H9 (cell line): ENCODE measurements around the gene GLMP. TPM values are rescaled to one million over a fixed set of nuclear protein-coding genes. Genes with fewer than 3 reads are reported as not detected.

Source experiments
- DNase-seq: peaks from one replicate; pipeline ENCODE4 v3.0.0-alpha.2; 2017
- H2AFZ ChIP-seq: one replicate; pipeline ENCODE4 v1.6.1; 2013; ENCODE audit warnings: mild to moderate bottlenecking, low read length, control low read depth, moderate library complexity
- H2AK5ac ChIP-seq: 2 replicates; pipeline ENCODE4 v1.6.1; 2013; ENCODE audit warnings: low read length, control low read depth, mixed read lengths; ENCODE audit not compliant: insufficient read length
- H2BK120ac ChIP-seq: one replicate; pipeline ENCODE4 v1.6.1; 2013; ENCODE audit warnings: low read depth, mild to moderate bottlenecking, low read length, control low read depth, inconsistent platforms; ENCODE audit not compliant: poor library complexity, severe bottlenecking
- H2BK12ac ChIP-seq: 2 replicates; pipeline ENCODE4 v1.6.1; 2013; ENCODE audit warnings: low read length, control low read depth, mixed read lengths, low read depth; ENCODE audit not compliant: insufficient read length
- H2BK15ac ChIP-seq: 2 replicates; pipeline ENCODE4 v1.6.1; 2013; ENCODE audit warnings: low read depth, low read length, control low read depth
- H2BK20ac ChIP-seq: one replicate; pipeline ENCODE4 v1.6.1; 2013; ENCODE audit warnings: low read depth, mild to moderate bottlenecking, low read length, control low read depth, inconsistent platforms; ENCODE audit not compliant: poor library complexity, severe bottlenecking
- H2BK5ac ChIP-seq: 2 replicates; pipeline ENCODE4 v1.6.1; 2013; ENCODE audit warnings: low read length, control low read depth, mixed read lengths; ENCODE audit not compliant: insufficient read length
- H3K14ac ChIP-seq: 2 replicates; pipeline ENCODE4 v1.6.1; 2013; ENCODE audit warnings: low read length, control low read depth; ENCODE audit not compliant: insufficient read depth
- H3K18ac ChIP-seq: 2 replicates; pipeline ENCODE4 v1.6.1; 2013; ENCODE audit warnings: low read depth, mild to moderate bottlenecking, mixed read lengths, low read length, control low read depth; ENCODE audit not compliant: insufficient read length
- H3K23ac ChIP-seq: 2 replicates; pipeline ENCODE4 v1.6.1; 2013; ENCODE audit warnings: low read length, control low read depth, mixed read lengths, low read depth; ENCODE audit not compliant: insufficient read length
- H3K23me2 ChIP-seq: 2 replicates; pipeline ENCODE4 v1.6.1; 2013; ENCODE audit warnings: low read depth, mild to moderate bottlenecking, mixed read lengths, low read length, control low read depth; ENCODE audit not compliant: insufficient read length, poor library complexity, severe bottlenecking
- H3K27ac ChIP-seq: 2 replicates; pipeline ENCODE4 v1.5.1; 2013; ENCODE audit warnings: low read length, control low read depth, mixed read lengths, low read depth; ENCODE audit not compliant: insufficient read length
- H3K27me3 ChIP-seq: 2 replicates; pipeline ENCODE4 v1.6.1; 2013; ENCODE audit warnings: low read length, control low read depth, inconsistent platforms; ENCODE audit not compliant: insufficient read depth
- H3K4ac ChIP-seq: 2 replicates; pipeline ENCODE4 v1.6.1; 2013; ENCODE audit warnings: low read depth, mild to moderate bottlenecking, control low read depth, inconsistent platforms, low read length, moderate library complexity
- H3K4me1 ChIP-seq: 2 replicates; pipeline ENCODE4 v1.6.1; 2013; ENCODE audit warnings: low read length, control low read depth, inconsistent platforms; ENCODE audit not compliant: insufficient read depth
- H3K4me2 ChIP-seq: 2 replicates; pipeline ENCODE4 v1.6.1; 2013; ENCODE audit warnings: low read length, control low read depth, mixed read lengths; ENCODE audit not compliant: insufficient read length, insufficient read depth
- H3K56ac ChIP-seq: 2 replicates; pipeline ENCODE4 v1.6.1; 2013; ENCODE audit warnings: low read depth, mild to moderate bottlenecking, mixed read lengths, low read length, control low read depth; ENCODE audit not compliant: insufficient read length
- H3K79me1 ChIP-seq: 2 replicates; pipeline ENCODE4 v1.6.1; 2013; ENCODE audit warnings: low read depth, mild to moderate bottlenecking, moderate library complexity, low read length, control low read depth, inconsistent platforms; ENCODE audit not compliant: insufficient read depth, poor library complexity, severe bottlenecking
- H3K79me2 ChIP-seq: 2 replicates; pipeline ENCODE4 v1.6.1; 2013; ENCODE audit warnings: low read length, control low read depth, inconsistent platforms; ENCODE audit not compliant: insufficient read depth
- H3K9ac ChIP-seq: 2 replicates; pipeline ENCODE4 v1.6.1; 2013; ENCODE audit warnings: low read length, control low read depth, mixed read lengths; ENCODE audit not compliant: insufficient read length; ENCODE audit errors: extremely low read depth
- H3K9me3 ChIP-seq: one replicate; pipeline ENCODE4 v1.6.1; 2013; ENCODE audit warnings: low read depth, low read length, inconsistent platforms; ENCODE audit not compliant: control insufficient read depth
- H3T11ph ChIP-seq: one replicate; pipeline ENCODE4 v1.6.1; 2013; ENCODE audit warnings: mild to moderate bottlenecking, low read length, control low read depth, inconsistent platforms
- H4K20me1 ChIP-seq: one replicate; pipeline ENCODE4 v1.6.1; 2013; ENCODE audit not compliant: control insufficient read depth, insufficient read length, insufficient read depth
- H4K5ac ChIP-seq: 2 replicates; pipeline ENCODE4 v1.6.1; 2013; ENCODE audit warnings: low read depth, mild to moderate bottlenecking, mixed read lengths, low read length, control low read depth; ENCODE audit not compliant: insufficient read length
- H4K8ac ChIP-seq: replicated peaks from 2 replicates; pipeline ENCODE4 v1.6.1; 2013; ENCODE audit warnings: low read length, control low read depth, mixed read lengths, low read depth; ENCODE audit not compliant: insufficient read length
- H4K91ac ChIP-seq: 2 replicates; pipeline ENCODE4 v1.6.1; 2013; ENCODE audit warnings: low read depth, mild to moderate bottlenecking, moderate library complexity, mixed read lengths, low read length, control low read depth; ENCODE audit not compliant: insufficient read length
- H3K27ac Mint-ChIP-seq, 3 experiments: 2 replicates in 2 of 3; 3 replicates in 1 of 3; pipeline ENCODE4 v1.8.0; 2020 to 2021; ENCODE audit warnings: mixed read lengths in 3 of 3, mild to moderate bottlenecking in 1 of 3, moderate library complexity in 1 of 3
- H3K27me3 Mint-ChIP-seq: 2 replicates; pipeline ENCODE4 v1.8.0; 2021; ENCODE audit warnings: low read depth, mild to moderate bottlenecking, moderate library complexity, mixed read lengths
- H3K36me3 Mint-ChIP-seq, 3 experiments: 2 replicates in 2 of 3; 3 replicates in 1 of 3; pipeline ENCODE4 v1.8.0; 2020 to 2021; ENCODE audit warnings: low read depth in 3 of 3, mixed read lengths in 3 of 3; ENCODE audit not compliant: insufficient read depth in 1 of 3
- H3K4me1 Mint-ChIP-seq, 2 experiments: 2 replicates each; pipeline ENCODE4 v1.8.0; 2020; ENCODE audit warnings: mixed read lengths in 2 of 2
- H3K4me3 Mint-ChIP-seq, 2 experiments: 2 replicates in 1 of 2; 3 replicates in 1 of 2; pipeline ENCODE4 v1.8.0; 2020 to 2021; ENCODE audit warnings: mild to moderate bottlenecking in 2 of 2, mixed read lengths in 2 of 2, moderate library complexity in 1 of 2
- H3K9me3 Mint-ChIP-seq, 2 experiments: 2 replicates in 1 of 2; 3 replicates in 1 of 2; pipeline ENCODE4 v1.8.0; 2020; ENCODE audit warnings: mild to moderate bottlenecking in 2 of 2, mixed read lengths in 2 of 2, moderate library complexity in 1 of 2
- CTCF ChIP-seq: fragments of 200-600 bp; sonication (generic); conservative IDR thresholded peaks from 3 replicates; pipeline ENCODE4 v1.8.0; 2021; ENCODE audit warnings: antibody characterized with exemption, mild to moderate bottlenecking
- WGBS: extraction: QIAGEN DNeasy Blood & Tissue Kit; methylation state at CpG from one replicate; pipeline ENCODE4 v1.1.7; 2013; ENCODE audit warnings: missing lambda C conversion rate, low lambda C conversion rate, mixed read lengths; ENCODE audit not compliant: insufficient read length; ENCODE audit errors: extremely low coverage; 5-methylcytosine and 5-hydroxymethylcytosine counted together
- total RNA-seq: library from RNA; stranded (reverse); gene quantifications from 2 replicates; pipeline ENCODE4 v1.2.1, GENCODE V29; 2021

The GLMP gene
- total RNA-seq, 1 experiment from 2014 or later = 49.2 TPM

GRCh38 chr1:156291226-156292061, 4.0 kb downstream of the GLMP start:
- Histone ChIP-seq H3K4ac (no peak overlapping the region), H2AFZ (no peak overlapping the region), H3K4me1 (no peaks in the 10 kb centered on the region; the same call in 1 of the 2 replicates), H2BK120ac (no peak overlapping the region), H2BK20ac (no peak overlapping the region), H3K9ac (peak overlapping the region; percentile 64), H3K79me2 (no peaks in the 10 kb centered on the region), H4K91ac (no peak overlapping the region), H2AK5ac (no peak overlapping the region), H2BK5ac (no peak overlapping the region), H4K8ac (no peak overlapping the region), H3K27me3 (no peaks in the 10 kb centered on the region; the same call in 1 of the 2 replicates), H3K79me1 (no peaks in the 10 kb centered on the region), H3K18ac (no peak overlapping the region), H3K23ac (no peak overlapping the region), H3T11ph (no peak overlapping the region), H3K9me3 (no peaks in the 10 kb centered on the region), H3K56ac (no peak overlapping the region), H3K27ac (no peak overlapping the region), H3K23me2 (peaks cover 8% of the 10 kb centered on the region), H2BK15ac (no peak overlapping the region), H4K20me1 (no peaks in the 10 kb centered on the region), H3K14ac (no peak overlapping the region), H4K5ac (no peak overlapping the region), H3K4me2 (peak overlapping the region; percentile 48), H2BK12ac (no peak overlapping the region)
- peak; percentile 97 for DNase-seq
- H3K27me3 Mint-ChIP-seq = no peaks in the 10 kb centered on the region
- no peaks in the 10 kb centered on the region for H3K9me3 Mint-ChIP-seq
- H3K36me3 Mint-ChIP-seq = peaks cover 4 to 15% (median 8%) of the 10 kb centered on the region in 3 experiments; a peak in 5 of 7 replicates
- H3K27ac Mint-ChIP-seq = peak overlapping the region; percentile 48 to 96 (median 95)
- no peak for TF ChIP-seq CTCF
- WGBS = no CpG with 5 or more reads among the region's 37 CpGs
- peaks cover 10 to 18% of the 10 kb centered on the region in 2 experiments for H3K4me1 Mint-ChIP-seq
- peak overlapping the region; percentile 82 to 89 for H3K4me3 Mint-ChIP-seq
